Sigmoid colon (tissue), 4 donors: ENCODE data around the gene FAM9C.

Experiments used
- CTCF ChIP-seq, 4 experiments: fragments of 450-650 bp in 3 of 4; fragments of 200-600 bp in 1 of 4; IDR thresholded peaks; one replicate each; pipeline ENCODE4 v1.5.1; 2016 to 2019; ENCODE audit warnings: antibody characterized with exemption in 4 of 4, mild to moderate bottlenecking in 3 of 4, moderate library complexity in 2 of 4
- EP300 ChIP-seq, 4 donors: sonication (generic); formaldehyde crosslinking; IDR thresholded peaks; one replicate each; pipeline ENCODE4 v1.6.1; 2017; ENCODE audit warnings: antibody characterized with exemption in 4 of 4
- POLR2A ChIP-seq, 2 donors: fragments of 450-650 bp; IDR thresholded peaks; one replicate each; pipeline ENCODE4 v1.6.1; 2016; ENCODE audit warnings: antibody characterized with exemption in 2 of 2, mild to moderate bottlenecking in 2 of 2, moderate library complexity in 2 of 2
- POLR2AphosphoS5 ChIP-seq, 4 donors: sonication (generic); formaldehyde crosslinking; IDR thresholded peaks; one replicate each; pipeline ENCODE4 v1.6.1; 2017; ENCODE audit warnings: antibody characterized with exemption in 4 of 4

DNA sequence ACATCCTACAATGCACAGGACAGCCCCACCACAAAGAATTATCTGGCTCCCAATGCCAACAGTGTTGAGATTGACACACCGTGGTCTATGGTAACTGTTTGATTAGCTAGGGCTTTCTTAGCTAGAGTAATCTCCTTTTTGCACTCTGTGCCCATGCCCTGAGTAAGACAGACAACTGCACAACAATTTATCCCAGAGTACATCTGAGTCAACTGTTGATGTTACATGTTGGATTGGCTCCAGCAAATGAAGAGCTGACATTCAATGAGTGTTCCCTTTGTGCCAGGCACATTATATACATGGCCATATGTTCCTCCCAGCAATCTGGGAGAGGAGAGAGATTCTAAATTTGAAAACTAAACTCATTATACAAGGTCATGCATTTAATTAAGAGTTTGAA is 3.9 kb upstream of the FAM9C start:
- TF ChIP-seq POLR2A (IDR thresholded peaks at IDR 0.05) (no peak), CTCF (IDR thresholded peaks at IDR 0.05) (no peak), POLR2AphosphoS5 (IDR thresholded peaks at IDR 0.05) (no peak), EP300 (IDR thresholded peaks at IDR 0.05) (no peak)
